WTC11 (cell line): ENCODE data around the gene SHISAL1. TPM values are rescaled to one million over a fixed set of nuclear protein-coding genes. Genes with fewer than 3 reads are reported as not detected.

Source experiments
- ATAC-seq: fragments of 200-7000 bp; cut with Tn5 transposase; 2 replicates; pipeline ENCODE4 v1.10.0; 2021; ENCODE audit warnings: mild to moderate bottlenecking, moderate library complexity
- CTCF ChIA-PET: fragments of 300-600 bp; sonication (Branson Sonifier 250); formaldehyde crosslinking; loops from one replicate; lab custom pipeline; 2021; ENCODE audit warnings: antibody characterized with exemption; lab: Charles Lee
- POLR2A ChIA-PET: fragments of 350-600 bp; sonication (Branson Sonifier 250); formaldehyde crosslinking; loops from one replicate; lab custom pipeline; 2021; ENCODE audit warnings: antibody characterized with exemption; lab: Charles Lee
- DNase-seq: peaks from one replicate; pipeline ENCODE4 v3.0.0; 2021; ENCODE audit warnings: low spot score
- H3K27ac Mint-ChIP-seq: 2 replicates; pipeline ENCODE4 v1.8.0; 2021; ENCODE audit warnings: mixed read lengths
- H3K27me3 Mint-ChIP-seq: 2 replicates; pipeline ENCODE4 v1.8.0; 2021; ENCODE audit warnings: low read depth, mild to moderate bottlenecking, moderate library complexity, mixed read lengths
- H3K36me3 Mint-ChIP-seq: 2 replicates; pipeline ENCODE4 v1.8.0; 2021; ENCODE audit warnings: mixed read lengths
- H3K4me1 Mint-ChIP-seq: 2 replicates; pipeline ENCODE4 v1.8.0; 2022; ENCODE audit warnings: mixed read lengths
- H3K4me3 Mint-ChIP-seq: 2 replicates; pipeline ENCODE4 v1.8.0; 2021; ENCODE audit warnings: mild to moderate bottlenecking, moderate library complexity, mixed read lengths
- H3K9me3 Mint-ChIP-seq: 2 replicates; pipeline ENCODE4 v1.8.0; 2021; ENCODE audit warnings: mixed read lengths
- ATF2 ChIP-seq: sonication (generic); formaldehyde crosslinking; IDR thresholded peaks from 2 replicates; pipeline ENCODE4 v1.8.1; 2022; ENCODE audit warnings: low read depth, missing genetic modification reagents, borderline replicate concordance
- ATF3 ChIP-seq: sonication (generic); formaldehyde crosslinking; conservative IDR thresholded peaks from 2 replicates; pipeline ENCODE4 v1.8.1; 2022; ENCODE audit warnings: mild to moderate bottlenecking, missing genetic modification reagents
- ATF6 ChIP-seq: sonication (generic); formaldehyde crosslinking; IDR thresholded peaks from 2 replicates; pipeline ENCODE4 v1.8.1; 2023; ENCODE audit warnings: mild to moderate bottlenecking, missing genetic modification reagents
- E2F5 ChIP-seq: sonication (generic); formaldehyde crosslinking; IDR thresholded peaks from 2 replicates; pipeline ENCODE4 v1.8.1; 2022; ENCODE audit warnings: mild to moderate bottlenecking, moderate library complexity, missing genetic modification reagents
- FOXK1 ChIP-seq: sonication (generic); formaldehyde crosslinking; IDR thresholded peaks from 2 replicates; pipeline ENCODE4 v1.8.0; 2022; ENCODE audit warnings: mild to moderate bottlenecking, moderate library complexity, missing genetic modification reagents
- KAT7 ChIP-seq: sonication (generic); formaldehyde crosslinking; IDR thresholded peaks from 2 replicates; pipeline ENCODE4 v1.8.1; 2023; ENCODE audit warnings: missing genetic modification reagents, mild to moderate bottlenecking, borderline replicate concordance
- MLX ChIP-seq: sonication (generic); formaldehyde crosslinking; IDR thresholded peaks from 2 replicates; pipeline ENCODE4 v1.8.1; 2023; ENCODE audit warnings: mild to moderate bottlenecking, missing genetic modification reagents, moderate library complexity
- NR2C2 ChIP-seq: sonication (generic); formaldehyde crosslinking; IDR thresholded peaks from 2 replicates; pipeline ENCODE4 v1.8.0; 2022; ENCODE audit warnings: mild to moderate bottlenecking, missing genetic modification reagents
- STAT6 ChIP-seq: sonication (generic); formaldehyde crosslinking; conservative IDR thresholded peaks from 2 replicates; pipeline ENCODE4 v1.8.1; 2023; ENCODE audit warnings: mild to moderate bottlenecking, low read depth, missing genetic modification reagents, moderate library complexity
- ZNF232 ChIP-seq: sonication (generic); formaldehyde crosslinking; IDR thresholded peaks from 2 replicates; pipeline ENCODE4 v1.8.0; 2022; ENCODE audit warnings: mild to moderate bottlenecking, missing genetic modification reagents
- ZNF263 ChIP-seq: sonication (generic); formaldehyde crosslinking; IDR thresholded peaks from 2 replicates; pipeline ENCODE4 v1.8.1; 2022; ENCODE audit warnings: low read depth, mild to moderate bottlenecking, moderate library complexity, missing genetic modification reagents
- ZNF425 ChIP-seq: fragments of 250-450 bp; sonication (Bioruptor Pico); conservative IDR thresholded peaks from 2 replicates; pipeline ENCODE4 v1.9.0; 2021; ENCODE audit warnings: mild to moderate bottlenecking
- ZSCAN18 ChIP-seq: fragments of 250-450 bp; sonication (Bioruptor Pico); IDR thresholded peaks from 2 replicates; pipeline ENCODE4 v2.1.2; 2022; ENCODE audit warnings: mild to moderate bottlenecking, moderate library complexity
- total RNA-seq: library from RNA; stranded (reverse); gene quantifications from 3 replicates; pipeline ENCODE4 v1.2.3, GENCODE V29; 2021

The SHISAL1 gene
- total RNA-seq, 1 experiment from 2014 or later = 2.7 TPM

- TF ChIP-seq ZNF263 (CRISPR knock-in tag) (no peak), ZNF232 (no peak), NR2C2 (CRISPR knock-in tag) (no peak)
- TF ChIP-seq, all 79 proteins: peak for 0
Observed at GRCh38 chr22:44301039-44301438, 11.7 kb downstream of the SHISAL1 start (continued).

GRCh38 chr22:44299124-44299523 is 13.6 kb downstream of the SHISAL1 start:
- ChIA-PET POLR2A (no interaction called here), CTCF (interaction anchor here (0.8 kb wide), 1 partner anchor 14 kb away, joined by 3 read pairs; no protein-coding TSS in a partner anchor)
- ATAC-seq (no peak), DNase-seq (no peak)
- H3K36me3 Mint-ChIP-seq = peaks cover 9% of the 10 kb centered on the region
- peaks cover 16% of the 10 kb centered on the region for H3K9me3 Mint-ChIP-seq
- H3K27ac Mint-ChIP-seq = no peak overlapping the region
- no peaks in the 10 kb centered on the region for H3K27me3 Mint-ChIP-seq
- H3K4me3 Mint-ChIP-seq = no peak overlapping the region
- TF ChIP-seq STAT6 (CRISPR knock-in tag) = no peak
- H3K4me1 Mint-ChIP-seq = no peaks in the 10 kb centered on the region

GRCh38 chr22:44298406-44299091 is 14.2 kb downstream of the SHISAL1 start:
- H3K27ac Mint-ChIP-seq = no peak overlapping the region
- DNase-seq (no peak), ATAC-seq (peak; percentile 26; the same call in 1 of the 2 replicates)
- H3K9me3 Mint-ChIP-seq = peaks cover 20% of the 10 kb centered on the region
- H3K4me3 Mint-ChIP-seq = no peak overlapping the region
- H3K4me1 Mint-ChIP-seq = no peaks in the 10 kb centered on the region
- H3K36me3 Mint-ChIP-seq = peaks cover 13% of the 10 kb centered on the region
- POLR2A ChIA-PET = no interaction called here
- CTCF ChIA-PET = interaction anchor here (0.8 to 2.0 kb wide), 4 partner anchors 13 to 305 kb away, joined by 3 to 6 read pairs (median 6); no protein-coding TSS in a partner anchor
- no peaks in the 10 kb centered on the region for H3K27me3 Mint-ChIP-seq
- no peak for TF ChIP-seq FOXK1
- no peak for TF ChIP-seq E2F5
- TF ChIP-seq ATF2 (CRISPR knock-in tag) = no peak

- no peak overlapping the region for H3K4me3 Mint-ChIP-seq
- DNase-seq = no peak
- H3K4me1 Mint-ChIP-seq = peaks cover 6% of the 10 kb centered on the region
- ATAC-seq = no peak
- H3K27ac Mint-ChIP-seq = no peak overlapping the region
- H3K27me3 Mint-ChIP-seq = no peaks in the 10 kb centered on the region
- peaks cover 13% of the 10 kb centered on the region for H3K36me3 Mint-ChIP-seq
- CTCF ChIA-PET = interaction anchor here (0.9 to 2.0 kb wide), 3 partner anchors 212 to 304 kb away, joined by 5 to 6 read pairs (median 6); no protein-coding TSS in a partner anchor
- H3K9me3 Mint-ChIP-seq = peaks cover 20% of the 10 kb centered on the region
- POLR2A ChIA-PET = no interaction called here
- no peak for TF ChIP-seq ATF3
- TF ChIP-seq MLX (CRISPR knock-in tag) = no peak
- no peak for TF ChIP-seq KAT7
- TF ChIP-seq ZSCAN18 (CRISPR knock-in tag) = no peak
- no peak for TF ChIP-seq ATF6 (CRISPR knock-in tag)
- no peak for TF ChIP-seq FOXK1
- no peak for TF ChIP-seq ZNF425 (CRISPR knock-in tag)
Observed at GRCh38 chr22:44297470-44298061, 15.2 kb downstream of the SHISAL1 start.
